ENCODE measurements around the gene DENND6A. TPM values are rescaled to one million over a fixed set of nuclear protein-coding genes. Genes with fewer than 3 reads are reported as not detected.

The DENND6A gene
- total and polyA plus RNA-seq, 2 of the 8 experiments (the other 6 are each of a cell fraction or from before 2014, with no cell fraction given): 7.8 to 14.8 TPM

DNA sequence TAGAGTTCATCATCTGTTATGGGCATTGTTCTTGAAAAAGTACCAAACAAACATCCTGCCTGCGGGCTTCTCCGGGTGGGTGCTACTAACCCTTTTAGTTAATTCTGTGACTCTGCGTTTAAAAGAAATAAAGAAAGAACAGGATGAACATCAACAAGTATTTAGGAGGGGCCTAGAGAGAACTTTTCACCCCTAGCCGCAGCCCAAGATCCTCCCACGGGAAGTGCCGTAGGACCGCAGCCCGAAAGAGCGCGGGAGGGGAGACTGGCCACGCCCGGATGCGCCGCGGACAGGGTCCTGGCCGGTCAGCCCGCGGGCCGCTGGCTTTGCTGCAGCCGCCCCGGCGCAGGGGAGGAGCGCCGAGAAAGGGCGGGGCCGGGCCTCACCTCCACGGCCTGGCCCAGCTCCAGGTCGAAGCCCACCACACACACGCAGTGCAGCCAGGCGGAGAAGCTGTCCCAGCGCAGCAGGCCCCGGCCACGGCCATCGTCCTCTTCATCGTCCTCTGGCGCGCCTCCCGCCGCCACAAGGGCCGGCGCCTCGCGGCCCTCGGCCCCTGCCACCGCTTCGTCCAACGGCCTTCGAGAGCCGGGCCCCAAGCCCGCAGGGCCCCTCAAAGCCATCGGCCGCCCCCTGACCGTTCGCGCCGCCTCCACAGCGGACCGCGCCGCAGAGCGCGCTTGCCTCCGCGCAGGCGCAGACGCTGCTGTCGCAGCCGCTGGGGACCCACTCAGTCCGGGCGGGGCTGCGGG is at the start of gene DENND6A (continued):
- no peak for TF ChIP-seq CHD2 (IDR thresholded peaks at IDR 0.05; ENCODE audit: low read length)
- peak; percentile 75 for TF ChIP-seq TAF7 (optimal IDR thresholded peaks at IDR 0.05; ENCODE audit: borderline replicate concordance, low read depth, low read length)
- TF ChIP-seq GABPA (IDR thresholded peaks at IDR 0.05; ENCODE audit: borderline replicate concordance, insufficient read depth, low read length): no peak
- no peak for TF ChIP-seq RNF2 (IDR thresholded peaks at IDR 0.05; ENCODE audit: borderline replicate concordance, low read depth, low read length, missing control alignments, poor library complexity, severe bottlenecking)
- TF ChIP-seq CEBPB (IDR thresholded peaks at IDR 0.05; ENCODE audit: low read depth, low read length): no peak
- TF ChIP-seq RXRA (IDR thresholded peaks at IDR 0.05; ENCODE audit: insufficient read depth, low read depth, low read length): no peak
- no peak for TF ChIP-seq CBX5 (IDR thresholded peaks at IDR 0.05; ENCODE audit: low read depth, low read length)
- no peak for TF ChIP-seq CHD1 (IDR thresholded peaks at IDR 0.05; ENCODE audit: low read depth, low read length)
- TF ChIP-seq TCF12 (IDR thresholded peaks at IDR 0.05; ENCODE audit: low read depth, low read length): no peak
- TF ChIP-seq, protein P1, sequence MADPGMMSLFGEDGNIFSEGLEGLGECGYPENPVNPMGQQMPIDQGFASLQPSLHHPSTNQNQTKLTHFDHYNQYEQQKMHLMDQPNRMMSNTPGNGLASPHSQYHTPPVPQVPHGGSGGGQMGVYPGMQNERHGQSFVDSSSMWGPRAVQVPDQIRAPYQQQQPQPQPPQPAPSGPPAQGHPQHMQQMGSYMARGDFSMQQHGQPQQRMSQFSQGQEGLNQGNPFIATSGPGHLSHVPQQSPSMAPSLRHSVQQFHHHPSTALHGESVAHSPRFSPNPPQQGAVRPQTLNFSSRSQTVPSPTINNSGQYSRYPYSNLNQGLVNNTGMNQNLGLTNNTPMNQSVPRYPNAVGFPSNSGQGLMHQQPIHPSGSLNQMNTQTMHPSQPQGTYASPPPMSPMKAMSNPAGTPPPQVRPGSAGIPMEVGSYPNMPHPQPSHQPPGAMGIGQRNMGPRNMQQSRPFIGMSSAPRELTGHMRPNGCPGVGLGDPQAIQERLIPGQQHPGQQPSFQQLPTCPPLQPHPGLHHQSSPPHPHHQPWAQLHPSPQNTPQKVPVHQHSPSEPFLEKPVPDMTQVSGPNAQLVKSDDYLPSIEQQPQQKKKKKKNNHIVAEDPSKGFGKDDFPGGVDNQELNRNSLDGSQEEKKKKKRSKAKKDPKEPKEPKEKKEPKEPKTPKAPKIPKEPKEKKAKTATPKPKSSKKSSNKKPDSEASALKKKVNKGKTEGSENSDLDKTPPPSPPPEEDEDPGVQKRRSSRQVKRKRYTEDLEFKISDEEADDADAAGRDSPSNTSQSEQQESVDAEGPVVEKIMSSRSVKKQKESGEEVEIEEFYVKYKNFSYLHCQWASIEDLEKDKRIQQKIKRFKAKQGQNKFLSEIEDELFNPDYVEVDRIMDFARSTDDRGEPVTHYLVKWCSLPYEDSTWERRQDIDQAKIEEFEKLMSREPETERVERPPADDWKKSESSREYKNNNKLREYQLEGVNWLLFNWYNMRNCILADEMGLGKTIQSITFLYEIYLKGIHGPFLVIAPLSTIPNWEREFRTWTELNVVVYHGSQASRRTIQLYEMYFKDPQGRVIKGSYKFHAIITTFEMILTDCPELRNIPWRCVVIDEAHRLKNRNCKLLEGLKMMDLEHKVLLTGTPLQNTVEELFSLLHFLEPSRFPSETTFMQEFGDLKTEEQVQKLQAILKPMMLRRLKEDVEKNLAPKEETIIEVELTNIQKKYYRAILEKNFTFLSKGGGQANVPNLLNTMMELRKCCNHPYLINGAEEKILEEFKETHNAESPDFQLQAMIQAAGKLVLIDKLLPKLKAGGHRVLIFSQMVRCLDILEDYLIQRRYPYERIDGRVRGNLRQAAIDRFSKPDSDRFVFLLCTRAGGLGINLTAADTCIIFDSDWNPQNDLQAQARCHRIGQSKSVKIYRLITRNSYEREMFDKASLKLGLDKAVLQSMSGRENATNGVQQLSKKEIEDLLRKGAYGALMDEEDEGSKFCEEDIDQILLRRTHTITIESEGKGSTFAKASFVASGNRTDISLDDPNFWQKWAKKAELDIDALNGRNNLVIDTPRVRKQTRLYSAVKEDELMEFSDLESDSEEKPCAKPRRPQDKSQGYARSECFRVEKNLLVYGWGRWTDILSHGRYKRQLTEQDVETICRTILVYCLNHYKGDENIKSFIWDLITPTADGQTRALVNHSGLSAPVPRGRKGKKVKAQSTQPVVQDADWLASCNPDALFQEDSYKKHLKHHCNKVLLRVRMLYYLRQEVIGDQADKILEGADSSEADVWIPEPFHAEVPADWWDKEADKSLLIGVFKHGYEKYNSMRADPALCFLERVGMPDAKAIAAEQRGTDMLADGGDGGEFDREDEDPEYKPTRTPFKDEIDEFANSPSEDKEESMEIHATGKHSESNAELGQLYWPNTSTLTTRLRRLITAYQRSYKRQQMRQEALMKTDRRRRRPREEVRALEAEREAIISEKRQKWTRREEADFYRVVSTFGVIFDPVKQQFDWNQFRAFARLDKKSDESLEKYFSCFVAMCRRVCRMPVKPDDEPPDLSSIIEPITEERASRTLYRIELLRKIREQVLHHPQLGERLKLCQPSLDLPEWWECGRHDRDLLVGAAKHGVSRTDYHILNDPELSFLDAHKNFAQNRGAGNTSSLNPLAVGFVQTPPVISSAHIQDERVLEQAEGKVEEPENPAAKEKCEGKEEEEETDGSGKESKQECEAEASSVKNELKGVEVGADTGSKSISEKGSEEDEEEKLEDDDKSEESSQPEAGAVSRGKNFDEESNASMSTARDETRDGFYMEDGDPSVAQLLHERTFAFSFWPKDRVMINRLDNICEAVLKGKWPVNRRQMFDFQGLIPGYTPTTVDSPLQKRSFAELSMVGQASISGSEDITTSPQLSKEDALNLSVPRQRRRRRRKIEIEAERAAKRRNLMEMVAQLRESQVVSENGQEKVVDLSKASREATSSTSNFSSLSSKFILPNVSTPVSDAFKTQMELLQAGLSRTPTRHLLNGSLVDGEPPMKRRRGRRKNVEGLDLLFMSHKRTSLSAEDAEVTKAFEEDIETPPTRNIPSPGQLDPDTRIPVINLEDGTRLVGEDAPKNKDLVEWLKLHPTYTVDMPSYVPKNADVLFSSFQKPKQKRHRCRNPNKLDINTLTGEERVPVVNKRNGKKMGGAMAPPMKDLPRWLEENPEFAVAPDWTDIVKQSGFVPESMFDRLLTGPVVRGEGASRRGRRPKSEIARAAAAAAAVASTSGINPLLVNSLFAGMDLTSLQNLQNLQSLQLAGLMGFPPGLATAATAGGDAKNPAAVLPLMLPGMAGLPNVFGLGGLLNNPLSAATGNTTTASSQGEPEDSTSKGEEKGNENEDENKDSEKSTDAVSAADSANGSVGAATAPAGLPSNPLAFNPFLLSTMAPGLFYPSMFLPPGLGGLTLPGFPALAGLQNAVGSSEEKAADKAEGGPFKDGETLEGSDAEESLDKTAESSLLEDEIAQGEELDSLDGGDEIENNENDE (IDR thresholded peaks at IDR 0.05; ENCODE audit: insufficient replicate concordance, low read length): no peak
